HepG2 (cell line): ENCODE results near the gene STAP2. TPM values are rescaled to one million over a fixed set of nuclear protein-coding genes. Genes with fewer than 3 reads are reported as not detected.

Experiments
- EHMT2 ChIP-seq: fragments of 200-600 bp; sonication (generic); IDR thresholded peaks from 2 replicates; pipeline ENCODE4 v1.7.0; 2017; ENCODE audit warnings: antibody characterized with exemption, low read depth, low read length, borderline replicate concordance
- ELF1 ChIP-seq: sonication (generic); formaldehyde crosslinking; IDR thresholded peaks from 2 replicates; pipeline ENCODE4 v1.4.0; 2020; ENCODE audit warnings: missing genetic modification reagents
- ESRRA ChIP-seq: sonication (generic); formaldehyde crosslinking; IDR thresholded peaks from 2 replicates; pipeline ENCODE4 v1.5.1; 2020; ENCODE audit warnings: mild to moderate bottlenecking, low read depth, missing genetic modification reagents
- GTF3A ChIP-seq: sonication (generic); formaldehyde crosslinking; conservative IDR thresholded peaks from 2 replicates; pipeline ENCODE4 v1.4.0; 2020; ENCODE audit warnings: mild to moderate bottlenecking, missing genetic modification reagents
- HHEX ChIP-seq: IDR thresholded peaks from 2 replicates; pipeline ENCODE4 v1.6.1; 2016; ENCODE audit warnings: control low read depth
- IKZF1 ChIP-seq: fragments of 450-650 bp; IDR thresholded peaks from 2 replicates; pipeline ENCODE4 v1.7.1; 2016
- MXI1 ChIP-seq: IDR thresholded peaks from 3 replicates; pipeline ENCODE4 v1.6.1; 2012; ENCODE audit warnings: low read depth, low read length, inconsistent platforms, borderline replicate concordance
- NPAS2 ChIP-seq: sonication (generic); formaldehyde crosslinking; IDR thresholded peaks from 2 replicates; pipeline ENCODE4 v1.8.0; 2022; ENCODE audit warnings: mild to moderate bottlenecking, missing genetic modification reagents, borderline replicate concordance
- ZBTB1 ChIP-seq: sonication (generic); formaldehyde crosslinking; IDR thresholded peaks from 2 replicates; pipeline ENCODE4 v1.4.0; 2020; ENCODE audit warnings: missing genetic modification reagents, borderline replicate concordance
- ZNF333 ChIP-seq: sonication (generic); formaldehyde crosslinking; IDR thresholded peaks from 2 replicates; pipeline ENCODE4 v1.4.0; 2020; ENCODE audit warnings: mild to moderate bottlenecking, missing genetic modification reagents, borderline replicate concordance
- ZNF451 ChIP-seq: sonication (generic); formaldehyde crosslinking; IDR thresholded peaks from 2 replicates; pipeline ENCODE4 v1.5.0; 2020; ENCODE audit warnings: mild to moderate bottlenecking, missing genetic modification reagents
- ZNF746 ChIP-seq: sonication (generic); formaldehyde crosslinking; IDR thresholded peaks from 2 replicates; pipeline ENCODE4 v1.8.0; 2022; ENCODE audit warnings: mild to moderate bottlenecking, missing genetic modification reagents
- ZNF790 ChIP-seq: sonication (generic); formaldehyde crosslinking; IDR thresholded peaks from 2 replicates; pipeline ENCODE4 v1.8.0; 2022; ENCODE audit warnings: missing genetic modification reagents, mild to moderate bottlenecking, borderline replicate concordance
- ZNF816 ChIP-seq: sonication (generic); formaldehyde crosslinking; IDR thresholded peaks from 2 replicates; pipeline ENCODE4 v1.8.0; 2022; ENCODE audit warnings: missing genetic modification reagents, mild to moderate bottlenecking, borderline replicate concordance
- polyA plus RNA-seq, 8 experiments: library from polyadenylated mRNA; depleted of rRNA in 3 of 8; stranded (reverse) in 7 of 8; unstranded in 1 of 8; fragments of >200 nt; fragmentation: Illumina TruSeq in 4 of 8; extraction: Trizol in 4 of 8; gene quantifications; 2 replicates each; pipeline versions ENCODE4 v1.2.1 to v1.2.3, GENCODE V29; 2011 to 2016; ENCODE audit warnings: low read depth in 4 of 8, missing spikeins in 1 of 8, mixed read lengths in 1 of 8; ENCODE audit not compliant: insufficient read depth in 1 of 8
- total RNA-seq, 5 experiments: library from RNA; depleted of rRNA; stranded (reverse); fragments of >200 nt; fragmentation: Illumina TruSeq; extraction: Trizol; gene quantifications; 2 replicates each; pipeline ENCODE4 v1.2.3, GENCODE V29; 2016; ENCODE audit warnings: low read depth in 1 of 5
- TF ChIP-seq, protein P1 (sequence below): sonication (generic); formaldehyde crosslinking; IDR thresholded peaks from 2 replicates; pipeline ENCODE4 v1.4.0; 2020; ENCODE audit warnings: mild to moderate bottlenecking, missing genetic modification reagents, borderline replicate concordance
- TF ChIP-seq, protein P2 (sequence below): sonication (generic); formaldehyde crosslinking; IDR thresholded peaks from 2 replicates; pipeline ENCODE4 v1.9.0; 2021; ENCODE audit warnings: missing genetic modification reagents, mild to moderate bottlenecking, borderline replicate concordance
- TF ChIP-seq, protein P3 (sequence below): sonication (generic); formaldehyde crosslinking; IDR thresholded peaks from 2 replicates; pipeline ENCODE4 v1.4.0; 2020; ENCODE audit warnings: missing genetic modification reagents, low read depth, mild to moderate bottlenecking, borderline replicate concordance
- TF ChIP-seq, protein P4 (sequence below): sonication (generic); formaldehyde crosslinking; IDR thresholded peaks from 2 replicates; pipeline ENCODE4 v1.4.0; 2020; ENCODE audit warnings: mild to moderate bottlenecking, missing genetic modification reagents
- TF ChIP-seq, protein P5 (sequence below): sonication (generic); formaldehyde crosslinking; IDR thresholded peaks from 2 replicates; pipeline ENCODE4 v1.5.0; 2020; ENCODE audit warnings: missing genetic modification reagents

The STAP2 gene
- total and polyA plus RNA-seq, 2 of the 13 experiments (the other 11 are each of a cell fraction or from before 2014, with no cell fraction given), result 39.0 to 43.7 TPM

DNA sequence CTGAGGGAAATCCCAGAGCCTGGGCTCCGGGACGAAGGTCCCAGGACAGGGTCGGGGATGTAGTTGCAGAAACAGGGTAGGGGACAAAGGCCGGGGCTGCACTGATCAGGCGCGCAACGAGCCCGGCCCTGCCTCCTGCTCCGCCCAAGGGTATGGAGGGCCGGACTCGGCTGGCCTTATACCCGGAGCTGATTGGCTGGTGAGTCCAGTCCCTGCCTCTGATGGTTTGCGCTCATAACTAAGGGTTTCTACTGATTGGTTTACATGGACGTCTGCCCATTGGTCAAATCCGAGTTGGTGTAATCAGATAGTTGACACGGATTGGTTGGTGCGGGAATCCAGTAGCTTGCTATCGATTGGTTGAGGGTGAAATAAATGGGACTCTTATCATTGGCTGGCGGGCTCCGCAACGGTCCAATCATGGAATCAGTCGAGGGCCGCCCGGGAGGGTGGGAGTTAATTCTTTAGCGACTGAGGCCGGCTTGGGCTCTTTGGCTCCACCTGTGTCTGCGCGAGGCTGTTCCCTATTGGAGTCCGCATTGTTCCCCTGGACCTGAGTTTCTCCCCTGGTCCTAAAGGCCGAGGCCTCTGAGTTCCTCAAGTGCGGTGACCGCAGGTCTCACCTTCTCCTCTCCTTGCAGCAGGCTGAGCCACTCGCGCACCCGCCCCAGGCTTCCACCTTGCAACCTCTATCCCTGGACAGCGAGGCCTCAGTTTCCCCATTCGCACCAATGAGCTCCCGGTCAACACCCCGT is 4.2 kb upstream of the STAP2 start (continued):
- TF ChIP-seq, protein P1, sequence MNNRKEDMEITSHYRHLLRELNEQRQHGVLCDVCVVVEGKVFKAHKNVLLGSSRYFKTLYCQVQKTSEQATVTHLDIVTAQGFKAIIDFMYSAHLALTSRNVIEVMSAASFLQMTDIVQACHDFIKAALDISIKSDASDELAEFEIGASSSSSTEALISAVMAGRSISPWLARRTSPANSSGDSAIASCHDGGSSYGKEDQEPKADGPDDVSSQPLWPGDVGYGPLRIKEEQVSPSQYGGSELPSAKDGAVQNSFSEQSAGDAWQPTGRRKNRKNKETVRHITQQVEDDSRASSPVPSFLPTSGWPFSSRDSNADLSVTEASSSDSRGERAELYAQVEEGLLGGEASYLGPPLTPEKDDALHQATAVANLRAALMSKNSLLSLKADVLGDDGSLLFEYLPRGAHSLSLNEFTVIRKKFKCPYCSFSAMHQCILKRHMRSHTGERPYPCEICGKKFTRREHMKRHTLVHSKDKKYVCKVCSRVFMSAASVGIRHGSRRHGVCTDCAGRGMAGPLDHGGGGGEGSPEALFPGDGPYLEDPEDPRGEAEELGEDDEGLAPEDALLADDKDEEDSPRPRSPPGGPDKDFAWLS (CRISPR knock-in tag), result no peak
- TF ChIP-seq ZNF333 (CRISPR knock-in tag) (no peak), ZNF451 (CRISPR knock-in tag) (peak; percentile 87; the same call in 1 of the 2 replicates), HHEX (CRISPR knock-in tag) (no peak), MXI1 (peak; percentile 51; the same call in 1 of the 3 replicates), ELF1 (peak; percentile 65), IKZF1 (no peak), ZNF790 (no peak), ZBTB1 (CRISPR knock-in tag) (no peak), EHMT2 (no peak), ESRRA (CRISPR knock-in tag) (peak; percentile 83), GTF3A (CRISPR knock-in tag) (no peak), ZNF816 (CRISPR knock-in tag) (peak; percentile 77), ZNF746 (CRISPR knock-in tag) (no peak; the same call in 1 of the 2 replicates), NPAS2 (CRISPR knock-in tag) (no peak)
- TF ChIP-seq, protein P2, sequence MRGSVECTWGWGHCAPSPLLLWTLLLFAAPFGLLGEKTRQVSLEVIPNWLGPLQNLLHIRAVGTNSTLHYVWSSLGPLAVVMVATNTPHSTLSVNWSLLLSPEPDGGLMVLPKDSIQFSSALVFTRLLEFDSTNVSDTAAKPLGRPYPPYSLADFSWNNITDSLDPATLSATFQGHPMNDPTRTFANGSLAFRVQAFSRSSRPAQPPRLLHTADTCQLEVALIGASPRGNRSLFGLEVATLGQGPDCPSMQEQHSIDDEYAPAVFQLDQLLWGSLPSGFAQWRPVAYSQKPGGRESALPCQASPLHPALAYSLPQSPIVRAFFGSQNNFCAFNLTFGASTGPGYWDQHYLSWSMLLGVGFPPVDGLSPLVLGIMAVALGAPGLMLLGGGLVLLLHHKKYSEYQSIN (CRISPR knock-in tag), result no peak
- TF ChIP-seq, protein P3, sequence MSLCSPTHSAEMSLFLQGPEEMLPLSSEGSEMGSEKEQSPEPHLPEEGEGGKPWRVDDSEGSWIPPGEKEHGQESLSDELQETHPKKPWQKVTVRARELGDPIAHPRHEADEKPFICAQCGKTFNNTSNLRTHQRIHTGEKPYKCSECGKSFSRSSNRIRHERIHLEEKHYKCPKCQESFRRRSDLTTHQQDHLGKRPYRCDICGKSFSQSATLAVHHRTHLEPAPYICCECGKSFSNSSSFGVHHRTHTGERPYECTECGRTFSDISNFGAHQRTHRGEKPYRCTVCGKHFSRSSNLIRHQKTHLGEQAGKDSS (CRISPR knock-in tag), result no peak; the same call in 1 of the 2 replicates
- TF ChIP-seq, protein P4, sequence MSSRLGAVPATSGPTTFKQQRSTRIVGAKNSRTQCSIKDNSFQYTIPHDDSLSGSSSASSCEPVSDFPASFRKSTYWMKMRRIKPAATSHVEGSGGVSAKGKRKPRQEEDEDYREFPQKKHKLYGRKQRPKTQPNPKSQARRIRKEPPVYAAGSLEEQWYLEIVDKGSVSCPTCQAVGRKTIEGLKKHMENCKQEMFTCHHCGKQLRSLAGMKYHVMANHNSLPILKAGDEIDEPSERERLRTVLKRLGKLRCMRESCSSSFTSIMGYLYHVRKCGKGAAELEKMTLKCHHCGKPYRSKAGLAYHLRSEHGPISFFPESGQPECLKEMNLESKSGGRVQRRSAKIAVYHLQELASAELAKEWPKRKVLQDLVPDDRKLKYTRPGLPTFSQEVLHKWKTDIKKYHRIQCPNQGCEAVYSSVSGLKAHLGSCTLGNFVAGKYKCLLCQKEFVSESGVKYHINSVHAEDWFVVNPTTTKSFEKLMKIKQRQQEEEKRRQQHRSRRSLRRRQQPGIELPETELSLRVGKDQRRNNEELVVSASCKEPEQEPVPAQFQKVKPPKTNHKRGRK (CRISPR knock-in tag), result no peak
- TF ChIP-seq, protein P5, sequence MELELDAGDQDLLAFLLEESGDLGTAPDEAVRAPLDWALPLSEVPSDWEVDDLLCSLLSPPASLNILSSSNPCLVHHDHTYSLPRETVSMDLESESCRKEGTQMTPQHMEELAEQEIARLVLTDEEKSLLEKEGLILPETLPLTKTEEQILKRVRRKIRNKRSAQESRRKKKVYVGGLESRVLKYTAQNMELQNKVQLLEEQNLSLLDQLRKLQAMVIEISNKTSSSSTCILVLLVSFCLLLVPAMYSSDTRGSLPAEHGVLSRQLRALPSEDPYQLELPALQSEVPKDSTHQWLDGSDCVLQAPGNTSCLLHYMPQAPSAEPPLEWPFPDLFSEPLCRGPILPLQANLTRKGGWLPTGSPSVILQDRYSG (CRISPR knock-in tag), result no peak
